H1 (cell line): ENCODE measurements around the gene FMNL1. TPM values are rescaled to one million over a fixed set of nuclear protein-coding genes. Genes with fewer than 3 reads are reported as not detected.

Source experiments
- polyA plus RNA-seq, 7 experiments: library from polyadenylated mRNA; depleted of rRNA in 3 of 7; stranded (reverse) in 5 of 7; unstranded in 2 of 7; fragments of >200 nt in 5 of 7; fragments of 200-250 nt in 2 of 7; gene quantifications; 1 replicate in 5 of 7; 2 replicates in 1 of 7; 4 replicates in 1 of 7; pipeline versions ENCODE4 v1.2.1 to v1.2.3, GENCODE V29; 2011 to 2013; ENCODE audit warnings: missing spikeins in 2 of 7, mixed read lengths in 2 of 7
- total RNA-seq: library from RNA; stranded (reverse); fragmentation: NEBNext Ultra II Directional; extraction: Animal tissue kit (Norgen Biotek cat#: 25700); gene quantifications from 2 replicates; pipeline ENCODE4 v1.2.1, GENCODE V29; 2021

Gene FMNL1
- total and polyA plus RNA-seq, 2 of the 8 experiments (the other 6 are each of a cell fraction or from before 2014, with no cell fraction given), result 2.5 to 8.6 TPM

Other genes starting within 250 kb of the FMNL1 start
- 33.7 and 35.6 TPM in 2 replicates for gene DCAKD, start 170.3 kb upstream of the FMNL1 start, total RNA-seq
- 52.9 and 61.8 TPM in 2 replicates for gene DCAKD, start 170.3 kb upstream of the FMNL1 start, polyA plus RNA-seq (2011; rRNA removed)
- 149 and 152 TPM in 2 replicates for gene NMT1, start 160.6 kb upstream of the FMNL1 start, total RNA-seq
- 35.5 and 42.9 TPM in 2 replicates for gene NMT1, start 160.6 kb upstream of the FMNL1 start, polyA plus RNA-seq (2011; rRNA removed)
- gene PLCD3, start 89.4 kb upstream of the FMNL1 start, total RNA-seq, result 42.7 and 48.1 TPM in 2 replicates
- gene PLCD3, start 89.4 kb upstream of the FMNL1 start, polyA plus RNA-seq (2011; rRNA removed), result 26.5 and 32.3 TPM in 2 replicates
- gene ACBD4, start 86.2 kb upstream of the FMNL1 start, total RNA-seq, result 9.3 and 10.7 TPM in 2 replicates
- 7.3 and 14.2 TPM in 2 replicates for gene ACBD4, start 86.2 kb upstream of the FMNL1 start, polyA plus RNA-seq (2011; rRNA removed)
- 36.9 and 38.3 TPM in 2 replicates for gene HEXIM1, start 73.4 kb upstream of the FMNL1 start, total RNA-seq
- 9.1 and 11.1 TPM in 2 replicates for gene HEXIM1, start 73.4 kb upstream of the FMNL1 start, polyA plus RNA-seq (2011; rRNA removed)
- 13.2 and 13.9 TPM in 2 replicates for gene HEXIM2, start 60.0 kb upstream of the FMNL1 start, total RNA-seq
- 7.5 and 10.6 TPM in 2 replicates for gene HEXIM2, start 60.0 kb upstream of the FMNL1 start, polyA plus RNA-seq (2011; rRNA removed)
- gene SPATA32, start 40.2 kb downstream of the FMNL1 start, total RNA-seq, result not detected in 2 replicates
- gene SPATA32, start 40.2 kb downstream of the FMNL1 start, polyA plus RNA-seq (2011; rRNA removed), result 0.11 and 0.24 TPM in 2 replicates
- gene MAP3K14, start 95.1 kb downstream of the FMNL1 start, total RNA-seq, result 6.1 and 6.7 TPM in 2 replicates
- gene MAP3K14, start 95.1 kb downstream of the FMNL1 start, polyA plus RNA-seq (2011; rRNA removed), result 5.2 and 6.4 TPM in 2 replicates
- gene ARHGAP27, start 211.0 kb downstream of the FMNL1 start, total RNA-seq, result 13.1 TPM in 2 replicates
- 11.6 and 15.9 TPM in 2 replicates for gene ARHGAP27, start 211.0 kb downstream of the FMNL1 start, polyA plus RNA-seq (2011; rRNA removed)